Mammary epithelial cell (primary cell): ENCODE measurements around the gene ARHGAP32.

Experiments used
- CTCF ChIP-seq, 2 donors: IDR thresholded peaks in 1 of 2; conservative IDR thresholded peaks in 1 of 2; 2 replicates each; pipeline ENCODE4 v1.5.1; 2011 to 2012; ENCODE audit warnings: inconsistent platforms in 2 of 2, low read length in 2 of 2, mild to moderate bottlenecking in 2 of 2, control low read depth in 1 of 2, low read depth in 1 of 2; ENCODE audit not compliant: insufficient read depth in 1 of 2; ENCODE audit errors: extremely low read depth in 1 of 2
- EZH2 ChIP-seq: IDR thresholded peaks from 2 replicates; pipeline ENCODE4 v1.6.1; 2012; ENCODE audit warnings: low read length, inconsistent platforms, borderline replicate concordance

GRCh38 chr11:128940156-128940555 is 252.0 kb downstream of the ARHGAP32 start:
- TF ChIP-seq CTCF (conservative IDR thresholded peaks at IDR 0.05 in 1 of 2, IDR thresholded peaks at IDR 0.05 in 1 of 2; ENCODE audit: extremely low read depth in 1 of 2, insufficient read depth in 1 of 2, low read depth in 1 of 2, low read length in 2 of 2), result no peak
- TF ChIP-seq EZH2, result no peak
